Psoas muscle (tissue), 8 donors: Measurements from ENCODE around the gene AMH. TPM values are rescaled to one million over a fixed set of nuclear protein-coding genes. Genes with fewer than 3 reads are reported as not detected.
A peak's percentile ranks its signal among the peaks of the same experiment; 100 is the strongest.

Source experiments
- ATAC-seq, 4 donors: fragments of 200-7000 bp; cut with Tn5 transposase; one replicate each; pipeline ENCODE4 v1.9.1; 2020; ENCODE audit warnings: moderate library complexity in 3 of 4, mild to moderate bottlenecking in 2 of 4
- DNase-seq, 2 donors: peaks; one replicate each; pipeline ENCODE4 v3.0.0-alpha.2; 2020
- H3K27ac ChIP-seq: fragments of 200-600 bp; one replicate; pipeline ENCODE4 v1.8.0; 2022
- H3K27me3 ChIP-seq, 3 donors: fragments of 200-600 bp in 1 of 3; one replicate each; pipeline versions ENCODE4 v1.6.1 to v1.8.0; 2013 to 2022; ENCODE audit warnings: low read length in 2 of 3, mild to moderate bottlenecking in 2 of 3, moderate library complexity in 1 of 3; ENCODE audit not compliant: insufficient read depth in 3 of 3
- H3K36me3 ChIP-seq, 2 donors: fragments of 200-600 bp in 1 of 2; one replicate each; pipeline versions ENCODE4 v1.6.1 to v1.8.0; 2013 to 2022; ENCODE audit warnings: low read depth in 1 of 2, mild to moderate bottlenecking in 1 of 2, moderate library complexity in 1 of 2; ENCODE audit not compliant: insufficient read depth in 1 of 2
- H3K4me1 ChIP-seq: fragments of 200-600 bp; one replicate; pipeline ENCODE4 v1.8.0; 2022
- H3K4me3 ChIP-seq: fragments of 200-600 bp; one replicate; pipeline ENCODE4 v1.8.0; 2022; ENCODE audit warnings: mild to moderate bottlenecking
- H3K9me3 ChIP-seq: fragments of 200-600 bp; one replicate; pipeline ENCODE4 v1.8.0; 2022
- CTCF ChIP-seq: fragments of 200-600 bp; IDR thresholded peaks from one replicate; pipeline ENCODE4 v1.8.0; 2022; ENCODE audit warnings: antibody characterized with exemption
- WGBS, 3 donors: extraction: QIAGEN DNeasy Blood & Tissue Kit; methylation state at CpG; one replicate each; pipeline versions ENCODE4 v1.1.6 to v1.1.7; 2013; 5-methylcytosine and 5-hydroxymethylcytosine counted together
- intact Hi-C, 2 donors: fragments of 100-400 bp; cut with DNase I; formaldehyde crosslinking; loops; one replicate each; pipeline versions ENCODE4 v1.11.0 to v1.14.2; 2022
- polyA plus RNA-seq, 3 donors: library from polyadenylated mRNA; stranded (reverse); fragments of 200-250 nt; gene quantifications; one replicate each; pipeline ENCODE4 v1.2.3, GENCODE V29; 2013
- total RNA-seq, 4 donors: library from RNA; stranded (reverse); fragmentation: NEBNext Ultra II Directional in 2 of 4; extraction: Animal tissue kit (Norgen Biotek cat#: 25700) in 2 of 4; gene quantifications; one replicate each; pipeline versions ENCODE4 v1.2.1 to v1.2.4, GENCODE V29; 2021 to 2023
- donor health status: healthy with polysubstance abuse.
- donor health status: DM: no; HTN: no; CAD: no; lungs with moderate emphysema.
- donor health status: Bipolar disorder and iron deficiency.
- donor health status: healthy.
- donor health status: DM: yes; HTN: yes; CAD: no.
- donor health status: DM: no; HTN: no; CAD: no.
- donor health status: DM: no; HTN: no; CAD: no.
- donor health status: DM: yes; HTN: yes; CAD: no.

Gene AMH
- total and polyA plus RNA-seq, 7 donors, result 0.38 to 3.6 (median 2.2) TPM

- WGBS, 3 donors, result 27 to 37% (median 28%) methylated on average over 17 to 18 of the region's 18 CpGs
- DNase-seq, result no peak
These were observed 3.6 kb downstream of the AMH start for GRCh38 chr19:2252797-2253105.

GRCh38 chr19:2253106-2254063, 4.3 kb downstream of the AMH start:
- peaks cover 0 to 28% of the 10 kb centered on the region in 2 donors for H3K36me3 ChIP-seq
- intact Hi-C loops, result loop anchor here in 1 of 2 donors (2.0 kb wide), 1 partner anchor 13 kb away; no protein-coding TSS in a partner anchor
- DNase-seq (no peak), ATAC-seq (peak in 1 of 4 donors; percentile 1)
- H3K27me3 ChIP-seq, result peaks cover 0 to 13% (median 0%) of the 10 kb centered on the region in 3 donors
- no peaks in the 10 kb centered on the region for H3K9me3 ChIP-seq
- H3K4me3 ChIP-seq, result peak overlapping the region; percentile 72
- WGBS, 3 donors, result 41 to 45% (median 43%) methylated on average over 62 to 77 of the region's 77 CpGs
- H3K27ac ChIP-seq, result peak overlapping the region; percentile 100
- H3K4me1 ChIP-seq, result peaks cover 30% of the 10 kb centered on the region
- no peak for TF ChIP-seq CTCF

More at GRCh38 chr19:2252797-2253105, 3.6 kb downstream of the AMH start:
- Histone ChIP-seq H3K4me3 (peak overlapping the region; percentile 72), H3K9me3 (no peaks in the 10 kb centered on the region), H3K4me1 (peaks cover 30% of the 10 kb centered on the region), H3K36me3 (peaks cover 0 to 28% of the 10 kb centered on the region in 2 donors), H3K27me3 (peaks cover 0 to 13% (median 0%) of the 10 kb centered on the region in 3 donors), H3K27ac (peak overlapping the region; percentile 100)
- intact Hi-C loops, result no loop called here
- ATAC-seq, result no peak
- TF ChIP-seq CTCF, result no peak

GRCh38 chr19:2254064-2254872, 5.1 kb downstream of the AMH start:
- intact Hi-C loops, result loop anchor here in 1 of 2 donors (2.0 kb wide), 1 partner anchor 13 kb away; no protein-coding TSS in a partner anchor
- Histone ChIP-seq H3K4me3 (peak overlapping the region; percentile 72), H3K36me3 (peaks cover 0 to 28% of the 10 kb centered on the region in 2 donors), H3K9me3 (no peaks in the 10 kb centered on the region), H3K27me3 (peaks cover 0 to 13% (median 0%) of the 10 kb centered on the region in 3 donors), H3K4me1 (peaks cover 30% of the 10 kb centered on the region), H3K27ac (peak overlapping the region; percentile 100)
- ATAC-seq (no peak), DNase-seq (no peak)
- WGBS, 3 donors, result 39 to 62% (median 49%) methylated on average over 20 of the region's 20 CpGs
- TF ChIP-seq CTCF, result peak; percentile 24

DNA sequence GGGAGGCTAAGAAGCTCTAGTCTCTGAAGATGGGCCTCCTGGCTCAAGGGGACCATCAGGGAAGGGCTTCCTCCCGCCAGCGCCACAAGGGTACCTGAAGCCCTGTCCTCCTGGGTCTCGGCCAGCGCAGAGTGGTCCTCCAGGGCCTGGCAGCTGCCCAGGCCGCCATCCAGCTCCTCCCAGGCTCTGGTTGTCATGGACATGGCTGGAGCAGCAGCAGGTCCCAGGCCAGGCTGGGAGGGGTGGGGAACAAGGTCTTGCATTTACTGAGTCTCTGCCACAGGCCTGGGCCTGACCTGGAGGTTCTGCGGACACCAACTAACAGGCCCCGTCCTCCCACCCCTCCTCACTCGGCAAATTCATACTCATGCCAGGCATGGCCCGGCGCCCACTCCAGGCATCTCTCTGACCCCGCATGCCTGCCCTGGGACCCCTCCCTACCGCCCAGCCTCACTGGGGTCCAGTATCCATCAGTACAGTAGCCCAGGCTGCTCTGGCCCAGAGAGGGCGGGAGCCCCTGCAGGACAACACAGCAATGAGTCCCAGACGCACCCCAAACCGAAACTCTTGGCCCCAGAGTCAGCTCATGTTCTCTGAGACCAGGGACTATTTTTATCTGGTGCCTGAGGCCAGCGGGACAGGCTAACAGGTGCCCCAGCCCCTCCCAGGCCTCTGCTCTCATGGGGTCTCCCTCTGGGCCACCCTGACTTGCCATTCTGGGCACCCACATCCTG, 6.2 kb downstream of the AMH start:
- Histone ChIP-seq H3K27me3 (peaks cover 0 to 13% (median 0%) of the 10 kb centered on the region in 3 donors), H3K4me1 (peaks cover 25% of the 10 kb centered on the region), H3K27ac (peak overlapping the region; percentile 100), H3K36me3 (peaks cover 0 to 28% of the 10 kb centered on the region in 2 donors), H3K9me3 (no peaks in the 10 kb centered on the region), H3K4me3 (peak overlapping the region; percentile 72)
- DNase-seq, result peak in 1 of 2 donors; percentile 82
- intact Hi-C loops, result loop anchor here in 1 of 2 donors (2.0 kb wide), 1 partner anchor 14 kb away; no protein-coding TSS in a partner anchor
- no peak for TF ChIP-seq CTCF
- 35 to 41% (median 39%) methylated on average over 15 to 16 of the region's 16 CpGs for WGBS, 3 donors
- ATAC-seq, result peak; percentile 62 to 81 (median 76)
